Peyer's patch (tissue), 4 donors: ENCODE data around the gene TAF3. TPM values are rescaled to one million over a fixed set of nuclear protein-coding genes. Genes with fewer than 3 reads are reported as not detected.

Experiments used
- DNase-seq, 3 donors: peaks; one replicate each; pipeline ENCODE4 v3.0.0-alpha.2; 2017 to 2019
- H3K27ac ChIP-seq, 4 donors: fragments of 200-600 bp; sonication (generic); one replicate each; pipeline ENCODE4 v1.5.1; 2016 to 2019
- H3K27me3 ChIP-seq, 2 donors: fragments of 200-600 bp; sonication (generic); one replicate each; pipeline ENCODE4 v1.5.1; 2019
- H3K36me3 ChIP-seq, 3 donors: fragments of 200-600 bp; sonication (generic); one replicate each; pipeline ENCODE4 v1.5.1; 2016 to 2019
- H3K4me1 ChIP-seq, 4 donors: fragments of 200-600 bp; sonication (generic); one replicate each; pipeline ENCODE4 v1.5.1; 2016 to 2019
- H3K4me3 ChIP-seq, 4 donors: fragments of 200-600 bp; sonication (generic); 1 replicate in 3 of 4; 2 replicates in 1 of 4; pipeline ENCODE4 v1.5.1; 2016 to 2019; ENCODE audit warnings: mild to moderate bottlenecking in 1 of 4
- H3K9me3 ChIP-seq, 4 donors: fragments of 200-600 bp; sonication (generic); one replicate each; pipeline ENCODE4 v1.5.1; 2016 to 2019; ENCODE audit warnings: mild to moderate bottlenecking in 1 of 4
- CTCF ChIP-seq, 6 experiments: fragments of 450-650 bp in 4 of 6; fragments of 200-600 bp in 2 of 6; sonication (generic) in 1 of 6; IDR thresholded peaks; one replicate each; pipeline ENCODE4 v1.5.1; 2017 to 2019; ENCODE audit warnings: antibody characterized with exemption in 6 of 6, mild to moderate bottlenecking in 3 of 6, moderate library complexity in 1 of 6
- POLR2A ChIP-seq, 2 donors: fragments of 450-650 bp; IDR thresholded peaks; one replicate each; pipeline ENCODE4 v1.5.1; 2017; ENCODE audit warnings: antibody characterized with exemption in 2 of 2, mild to moderate bottlenecking in 2 of 2, moderate library complexity in 2 of 2
- total RNA-seq, 4 donors: library from RNA; depleted of rRNA; stranded (reverse); fragments of >200 nt; gene quantifications; one replicate each; pipeline ENCODE4 v1.1.0, GENCODE V29; 2016

TAF3 gene
- total RNA-seq, 4 donors from 2014 or later: 5.1 to 22.3 (median 7.1) TPM

GRCh38 chr10:8037941-8038894, 219.9 kb downstream of the TAF3 start:
- Histone ChIP-seq H3K4me3 (no peak overlapping the region), H3K4me1 (peaks cover 0 to 27% (median 12%) of the 10 kb centered on the region in 4 donors), H3K27me3 (peaks cover 2 to 84% of the 10 kb centered on the region in 2 donors), H3K27ac (no peak overlapping the region), H3K36me3 (no peaks in the 10 kb centered on the region), H3K9me3 (no peaks in the 10 kb centered on the region)
- TF ChIP-seq CTCF (IDR thresholded peaks at IDR 0.05): no peak
- no peak for TF ChIP-seq POLR2A (IDR thresholded peaks at IDR 0.05)
- DNase-seq: no peak

- Histone ChIP-seq H3K9me3 (no peaks in the 10 kb centered on the region), H3K27me3 (peaks cover 3 to 88% of the 10 kb centered on the region in 2 donors), H3K4me1 (peaks cover 0 to 23% (median 6%) of the 10 kb centered on the region in 4 donors), H3K27ac (no peak overlapping the region), H3K36me3 (no peaks in the 10 kb centered on the region), H3K4me3 (no peak overlapping the region)
- TF ChIP-seq CTCF (IDR thresholded peaks at IDR 0.05) (no peak), POLR2A (IDR thresholded peaks at IDR 0.05) (no peak)
- no peak for DNase-seq
Measured at GRCh38 chr10:8039321-8039881, 221.1 kb downstream of the TAF3 start.

GRCh38 chr10:8040651-8041050, 222.3 kb downstream of the TAF3 start:
- H3K4me3 ChIP-seq: no peak overlapping the region
- no peak for DNase-seq
- peaks cover 0 to 23% (median 2%) of the 10 kb centered on the region in 4 donors for H3K4me1 ChIP-seq
- peaks cover 5 to 91% of the 10 kb centered on the region in 2 donors for H3K27me3 ChIP-seq
- no peaks in the 10 kb centered on the region for H3K9me3 ChIP-seq
- no peak overlapping the region for H3K27ac ChIP-seq
- H3K36me3 ChIP-seq: no peaks in the 10 kb centered on the region
- TF ChIP-seq POLR2A (IDR thresholded peaks at IDR 0.05) (no peak), CTCF (IDR thresholded peaks at IDR 0.05) (no peak)

GRCh38 chr10:8041284-8041991, 223.1 kb downstream of the TAF3 start:
- Histone ChIP-seq H3K36me3 (no peaks in the 10 kb centered on the region), H3K4me1 (peaks cover 0 to 22% (median 2%) of the 10 kb centered on the region in 4 donors), H3K27me3 (peaks cover 4 to 89% of the 10 kb centered on the region in 2 donors), H3K9me3 (no peaks in the 10 kb centered on the region), H3K4me3 (no peak overlapping the region), H3K27ac (no peak overlapping the region)
- TF ChIP-seq CTCF (IDR thresholded peaks at IDR 0.05) (no peak), POLR2A (IDR thresholded peaks at IDR 0.05) (no peak)
- DNase-seq: no peak

- Histone ChIP-seq H3K9me3 (no peaks in the 10 kb centered on the region), H3K27me3 (peaks cover 3 to 89% of the 10 kb centered on the region in 2 donors), H3K36me3 (no peaks in the 10 kb centered on the region), H3K4me3 (no peak overlapping the region), H3K27ac (no peak overlapping the region), H3K4me1 (peaks cover 0 to 22% (median 2%) of the 10 kb centered on the region in 4 donors)
- DNase-seq: no peak
- TF ChIP-seq POLR2A (IDR thresholded peaks at IDR 0.05) (no peak), CTCF (IDR thresholded peaks at IDR 0.05) (no peak)
Measured at GRCh38 chr10:8041992-8042720, 223.9 kb downstream of the TAF3 start.
